Stimulated activated CD8-positive, alpha-beta memory T cell treated with anti-CD3 and anti-CD28 coated beads, Interleukin-12 subunit alpha, Interleukin-12 subunit beta, amount 100 ng/mL, for 24 hours (primary cell): ENCODE data around the gene SULF2.
"Not testable (repeated sequence)": the region's sequence is repeated elsewhere in the genome, so short reads cannot be mapped to it uniquely, and the experiment has no call there.

Experiments used
- DNase-seq: peaks from one replicate; pipeline ENCODE4 v3.0.0-alpha.2; 2020; ENCODE audit errors: extremely low read depth

The SULF2 gene

GRCh38 chr20:47804972-47805371 lies 19.7 kb upstream of the SULF2 start:
- DNase-seq, result not testable (repeated sequence)

- DNase-seq, result not testable (repeated sequence)
Measured at GRCh38 chr20:47804224-47804825, 19.0 kb upstream of the SULF2 start.

- DNase-seq, result no peak
Measured at GRCh38 chr20:47802975-47803374, 17.7 kb upstream of the SULF2 start.

GRCh38 chr20:47802226-47802920 lies 17.1 kb upstream of the SULF2 start:
- DNase-seq, result no peak

- no peak for DNase-seq
Measured at GRCh38 chr20:47801759-47802158, 16.5 kb upstream of the SULF2 start.

- no peak for DNase-seq
Measured at GRCh38 chr20:47801079-47801478, 15.8 kb upstream of the SULF2 start.

GRCh38 chr20:47800623-47801022 lies 15.3 kb upstream of the SULF2 start:
- DNase-seq, result no peak

- no peak for DNase-seq
Measured at GRCh38 chr20:47799116-47799715, 13.9 kb upstream of the SULF2 start.

- DNase-seq, result no peak
Measured at GRCh38 chr20:47796971-47797370, 11.7 kb upstream of the SULF2 start.

- no peak for DNase-seq
Measured at GRCh38 chr20:47795214-47795907, 10.1 kb upstream of the SULF2 start.

- DNase-seq, result not testable (repeated sequence)
Measured at GRCh38 chr20:47794264-47794663, 9.0 kb upstream of the SULF2 start.

GRCh38 chr20:47792021-47792618 lies 6.8 kb upstream of the SULF2 start:
- DNase-seq, result no peak

GRCh38 chr20:47791084-47791599 lies 5.9 kb upstream of the SULF2 start:
- DNase-seq, result no peak

GRCh38 chr20:47790580-47790965 lies 5.3 kb upstream of the SULF2 start:
- no peak for DNase-seq

GRCh38 chr20:47789764-47790579 lies 4.7 kb upstream of the SULF2 start:
- DNase-seq, result no peak

GRCh38 chr20:47789081-47789763 lies 3.9 kb upstream of the SULF2 start:
- no peak for DNase-seq

GRCh38 chr20:47788741-47789080 lies 3.4 kb upstream of the SULF2 start:
- no peak for DNase-seq

GRCh38 chr20:47786765-47787107 lies 1.5 kb upstream of the SULF2 start:
- no peak for DNase-seq

GRCh38 chr20:47785854-47786764 lies 828 bp upstream of the SULF2 start:
- no peak for DNase-seq
